ENCODE results near the gene SCARB1. TPM values are rescaled to one million over a fixed set of nuclear protein-coding genes. Genes with fewer than 3 reads are reported as not detected.

SCARB1 gene
- total and polyA plus RNA-seq, 2 of the 13 experiments (the other 11 are each of a cell fraction or from before 2014, with no cell fraction given), result 63.4 to 160 TPM

DNA sequence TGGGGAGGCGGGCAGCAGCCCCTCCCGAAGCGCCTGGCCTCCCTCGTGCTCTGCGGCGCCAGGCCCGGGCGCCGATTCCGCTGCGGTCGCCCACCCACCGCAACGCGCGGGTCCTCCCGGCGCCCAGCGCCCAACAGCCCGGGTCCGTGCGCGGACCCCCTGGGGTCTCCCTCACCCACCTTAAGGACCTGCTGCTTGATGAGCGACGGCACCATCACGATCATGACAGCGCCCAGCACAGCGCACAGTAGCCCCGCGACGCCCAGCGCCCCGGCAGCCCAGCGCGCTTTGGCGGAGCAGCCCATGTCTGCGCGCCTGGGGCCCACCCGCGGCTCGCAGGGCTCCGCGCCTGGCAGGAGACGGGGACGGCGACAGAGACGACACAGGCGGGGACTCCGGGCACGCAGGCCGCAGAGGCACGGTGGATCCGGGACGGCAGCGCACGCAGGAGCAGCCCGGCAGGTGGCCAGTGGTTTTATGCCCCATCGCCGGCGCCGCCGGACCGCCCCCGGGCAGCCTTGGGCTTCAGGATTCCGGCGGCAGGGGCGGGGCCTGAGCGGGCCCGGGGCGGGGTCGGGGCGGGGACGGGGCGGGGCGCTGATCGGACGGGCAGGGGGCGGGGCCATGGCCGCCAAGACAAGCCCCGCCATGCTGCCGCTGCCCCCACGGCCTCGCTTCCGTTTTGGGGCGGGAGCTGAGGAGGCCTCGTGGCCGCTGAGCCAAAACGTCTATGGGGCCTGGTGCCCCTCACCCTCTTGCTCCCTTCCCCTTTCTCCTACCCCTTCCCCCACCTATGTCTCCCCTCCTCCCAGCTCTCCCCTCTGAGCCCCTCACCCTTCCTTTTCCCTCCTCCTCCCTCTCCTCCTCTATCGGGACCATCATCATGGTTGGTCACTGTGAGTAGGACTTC lies at the start of gene SCARB1 (continued):
- TF ChIP-seq, protein P1, sequence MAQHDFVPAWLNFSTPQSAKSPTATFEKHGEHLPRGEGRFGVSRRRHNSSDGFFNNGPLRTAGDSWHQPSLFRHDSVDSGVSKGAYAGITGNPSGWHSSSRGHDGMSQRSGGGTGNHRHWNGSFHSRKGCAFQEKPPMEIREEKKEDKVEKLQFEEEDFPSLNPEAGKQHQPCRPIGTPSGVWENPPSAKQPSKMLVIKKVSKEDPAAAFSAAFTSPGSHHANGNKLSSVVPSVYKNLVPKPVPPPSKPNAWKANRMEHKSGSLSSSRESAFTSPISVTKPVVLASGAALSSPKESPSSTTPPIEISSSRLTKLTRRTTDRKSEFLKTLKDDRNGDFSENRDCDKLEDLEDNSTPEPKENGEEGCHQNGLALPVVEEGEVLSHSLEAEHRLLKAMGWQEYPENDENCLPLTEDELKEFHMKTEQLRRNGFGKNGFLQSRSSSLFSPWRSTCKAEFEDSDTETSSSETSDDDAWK (CRISPR knock-in tag; IDR thresholded peaks at IDR 0.05), result no peak
- TF ChIP-seq, protein P2, sequence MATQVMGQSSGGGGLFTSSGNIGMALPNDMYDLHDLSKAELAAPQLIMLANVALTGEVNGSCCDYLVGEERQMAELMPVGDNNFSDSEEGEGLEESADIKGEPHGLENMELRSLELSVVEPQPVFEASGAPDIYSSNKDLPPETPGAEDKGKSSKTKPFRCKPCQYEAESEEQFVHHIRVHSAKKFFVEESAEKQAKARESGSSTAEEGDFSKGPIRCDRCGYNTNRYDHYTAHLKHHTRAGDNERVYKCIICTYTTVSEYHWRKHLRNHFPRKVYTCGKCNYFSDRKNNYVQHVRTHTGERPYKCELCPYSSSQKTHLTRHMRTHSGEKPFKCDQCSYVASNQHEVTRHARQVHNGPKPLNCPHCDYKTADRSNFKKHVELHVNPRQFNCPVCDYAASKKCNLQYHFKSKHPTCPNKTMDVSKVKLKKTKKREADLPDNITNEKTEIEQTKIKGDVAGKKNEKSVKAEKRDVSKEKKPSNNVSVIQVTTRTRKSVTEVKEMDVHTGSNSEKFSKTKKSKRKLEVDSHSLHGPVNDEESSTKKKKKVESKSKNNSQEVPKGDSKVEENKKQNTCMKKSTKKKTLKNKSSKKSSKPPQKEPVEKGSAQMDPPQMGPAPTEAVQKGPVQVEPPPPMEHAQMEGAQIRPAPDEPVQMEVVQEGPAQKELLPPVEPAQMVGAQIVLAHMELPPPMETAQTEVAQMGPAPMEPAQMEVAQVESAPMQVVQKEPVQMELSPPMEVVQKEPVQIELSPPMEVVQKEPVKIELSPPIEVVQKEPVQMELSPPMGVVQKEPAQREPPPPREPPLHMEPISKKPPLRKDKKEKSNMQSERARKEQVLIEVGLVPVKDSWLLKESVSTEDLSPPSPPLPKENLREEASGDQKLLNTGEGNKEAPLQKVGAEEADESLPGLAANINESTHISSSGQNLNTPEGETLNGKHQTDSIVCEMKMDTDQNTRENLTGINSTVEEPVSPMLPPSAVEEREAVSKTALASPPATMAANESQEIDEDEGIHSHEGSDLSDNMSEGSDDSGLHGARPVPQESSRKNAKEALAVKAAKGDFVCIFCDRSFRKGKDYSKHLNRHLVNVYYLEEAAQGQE (IDR thresholded peaks at IDR 0.05; ENCODE audit: borderline replicate concordance in 1 of 2, low read depth in 1 of 2, low read length in 2 of 2), result no peak
- peak; percentile 3; the same call in 1 of the 2 replicates for TF ChIP-seq ZSCAN21 (CRISPR knock-in tag; IDR thresholded peaks at IDR 0.05; ENCODE audit: borderline replicate concordance)
- TF ChIP-seq MBNL3 (CRISPR knock-in tag; conservative IDR thresholded peaks at IDR 0.05), result no peak
- TF ChIP-seq RARA (CRISPR knock-in tag; IDR thresholded peaks at IDR 0.05), result no peak; the same call in 1 of the 2 replicates
- TF ChIP-seq BRCA1 (CRISPR knock-in tag; IDR thresholded peaks at IDR 0.05), result peak; percentile 48; the same call in 1 of the 2 replicates
- TF ChIP-seq, protein P3, sequence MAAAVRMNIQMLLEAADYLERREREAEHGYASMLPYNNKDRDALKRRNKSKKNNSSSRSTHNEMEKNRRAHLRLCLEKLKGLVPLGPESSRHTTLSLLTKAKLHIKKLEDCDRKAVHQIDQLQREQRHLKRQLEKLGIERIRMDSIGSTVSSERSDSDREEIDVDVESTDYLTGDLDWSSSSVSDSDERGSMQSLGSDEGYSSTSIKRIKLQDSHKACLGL (CRISPR knock-in tag; IDR thresholded peaks at IDR 0.05), result peak; percentile 71; the same call in 1 of the 2 replicates
- 0 out of 2 replicates have a peak, but pooled peaks have one; percentile 48 for TF ChIP-seq NFKB2 (CRISPR knock-in tag; IDR thresholded peaks at IDR 0.05; ENCODE audit: borderline replicate concordance)
- TF ChIP-seq, protein P4, sequence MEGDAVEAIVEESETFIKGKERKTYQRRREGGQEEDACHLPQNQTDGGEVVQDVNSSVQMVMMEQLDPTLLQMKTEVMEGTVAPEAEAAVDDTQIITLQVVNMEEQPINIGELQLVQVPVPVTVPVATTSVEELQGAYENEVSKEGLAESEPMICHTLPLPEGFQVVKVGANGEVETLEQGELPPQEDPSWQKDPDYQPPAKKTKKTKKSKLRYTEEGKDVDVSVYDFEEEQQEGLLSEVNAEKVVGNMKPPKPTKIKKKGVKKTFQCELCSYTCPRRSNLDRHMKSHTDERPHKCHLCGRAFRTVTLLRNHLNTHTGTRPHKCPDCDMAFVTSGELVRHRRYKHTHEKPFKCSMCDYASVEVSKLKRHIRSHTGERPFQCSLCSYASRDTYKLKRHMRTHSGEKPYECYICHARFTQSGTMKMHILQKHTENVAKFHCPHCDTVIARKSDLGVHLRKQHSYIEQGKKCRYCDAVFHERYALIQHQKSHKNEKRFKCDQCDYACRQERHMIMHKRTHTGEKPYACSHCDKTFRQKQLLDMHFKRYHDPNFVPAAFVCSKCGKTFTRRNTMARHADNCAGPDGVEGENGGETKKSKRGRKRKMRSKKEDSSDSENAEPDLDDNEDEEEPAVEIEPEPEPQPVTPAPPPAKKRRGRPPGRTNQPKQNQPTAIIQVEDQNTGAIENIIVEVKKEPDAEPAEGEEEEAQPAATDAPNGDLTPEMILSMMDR (CRISPR knock-in tag; IDR thresholded peaks at IDR 0.05), result peak; percentile 62
- TF ChIP-seq, protein P5, sequence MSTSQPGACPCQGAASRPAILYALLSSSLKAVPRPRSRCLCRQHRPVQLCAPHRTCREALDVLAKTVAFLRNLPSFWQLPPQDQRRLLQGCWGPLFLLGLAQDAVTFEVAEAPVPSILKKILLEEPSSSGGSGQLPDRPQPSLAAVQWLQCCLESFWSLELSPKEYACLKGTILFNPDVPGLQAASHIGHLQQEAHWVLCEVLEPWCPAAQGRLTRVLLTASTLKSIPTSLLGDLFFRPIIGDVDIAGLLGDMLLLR (CRISPR knock-in tag; IDR thresholded peaks at IDR 0.05), result peak; percentile 81; the same call in 1 of the 2 replicates
- TF ChIP-seq ZKSCAN8 (CRISPR knock-in tag; IDR thresholded peaks at IDR 0.05; ENCODE audit: borderline replicate concordance), result no peak
- no peak for TF ChIP-seq ZNF224 (CRISPR knock-in tag; IDR thresholded peaks at IDR 0.05)
- no peak for TF ChIP-seq KMT2B (CRISPR knock-in tag; IDR thresholded peaks at IDR 0.05)
- TF ChIP-seq SNAI1 (CRISPR knock-in tag; IDR thresholded peaks at IDR 0.05; ENCODE audit: borderline replicate concordance), result no peak
- no peak for TF ChIP-seq ELF1 (CRISPR knock-in tag; IDR thresholded peaks at IDR 0.05)
- no peak for TF ChIP-seq TEAD2 (CRISPR knock-in tag; IDR thresholded peaks at IDR 0.05)
- no peak for TF ChIP-seq NCOA5 (CRISPR knock-in tag; IDR thresholded peaks at IDR 0.05)
- no peak for TF ChIP-seq CEBPG (CRISPR knock-in tag; IDR thresholded peaks at IDR 0.05)
- no peak for TF ChIP-seq ZNF101 (CRISPR knock-in tag; IDR thresholded peaks at IDR 0.05; ENCODE audit: borderline replicate concordance, low read depth)
